Retinal pigment epithelial cell (primary cell): ENCODE results near the gene ZNRD2.

Experiments
- DNase-seq: peaks from one replicate; pipeline ENCODE4 v3.0.0-alpha.2; 2010; ENCODE audit warnings: low read depth
- H3K4me3 ChIP-seq: 2 replicates; pipeline ENCODE4 v1.5.1; 2011; ENCODE audit warnings: mild to moderate bottlenecking, low read length, control low read depth, moderate library complexity
- CTCF ChIP-seq: conservative IDR thresholded peaks from 2 replicates; pipeline ENCODE4 v1.5.1; 2011; ENCODE audit warnings: low read depth, low read length, control low read depth, inconsistent platforms

Gene ZNRD2

DNA sequence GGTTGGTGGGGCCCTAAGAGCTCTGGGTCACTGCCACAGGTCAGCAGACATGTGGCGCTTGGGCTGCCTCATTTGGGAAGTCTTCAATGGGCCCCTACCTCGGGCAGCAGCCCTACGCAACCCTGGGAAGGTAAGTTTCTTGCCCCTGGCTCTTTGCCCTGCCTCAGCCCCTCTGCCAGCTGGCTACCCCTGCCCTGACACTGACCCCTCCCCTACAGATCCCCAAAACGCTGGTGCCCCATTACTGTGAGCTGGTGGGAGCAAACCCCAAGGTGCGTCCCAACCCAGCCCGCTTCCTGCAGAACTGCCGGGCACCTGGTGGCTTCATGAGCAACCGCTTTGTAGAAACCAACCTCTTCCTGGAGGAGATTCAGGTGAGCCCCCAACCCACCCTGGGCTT is 43.5 kb upstream of the ZNRD2 start:
- no peak for TF ChIP-seq CTCF
- H3K4me3 ChIP-seq: no peak overlapping the region
- no peak for DNase-seq

- no peak overlapping the region for H3K4me3 ChIP-seq
- no peak for TF ChIP-seq CTCF
- DNase-seq: no peak
Observed at GRCh38 chr11:65528819-65529350, 41.4 kb upstream of the ZNRD2 start.

GRCh38 chr11:65529475-65530156 is 40.7 kb upstream of the ZNRD2 start:
- DNase-seq: no peak
- TF ChIP-seq CTCF: no peak
- no peak overlapping the region for H3K4me3 ChIP-seq

- no peak for DNase-seq
- no peak overlapping the region for H3K4me3 ChIP-seq
- TF ChIP-seq CTCF: peak; percentile 40
Observed at GRCh38 chr11:65530157-65530496, 40.1 kb upstream of the ZNRD2 start.

DNA sequence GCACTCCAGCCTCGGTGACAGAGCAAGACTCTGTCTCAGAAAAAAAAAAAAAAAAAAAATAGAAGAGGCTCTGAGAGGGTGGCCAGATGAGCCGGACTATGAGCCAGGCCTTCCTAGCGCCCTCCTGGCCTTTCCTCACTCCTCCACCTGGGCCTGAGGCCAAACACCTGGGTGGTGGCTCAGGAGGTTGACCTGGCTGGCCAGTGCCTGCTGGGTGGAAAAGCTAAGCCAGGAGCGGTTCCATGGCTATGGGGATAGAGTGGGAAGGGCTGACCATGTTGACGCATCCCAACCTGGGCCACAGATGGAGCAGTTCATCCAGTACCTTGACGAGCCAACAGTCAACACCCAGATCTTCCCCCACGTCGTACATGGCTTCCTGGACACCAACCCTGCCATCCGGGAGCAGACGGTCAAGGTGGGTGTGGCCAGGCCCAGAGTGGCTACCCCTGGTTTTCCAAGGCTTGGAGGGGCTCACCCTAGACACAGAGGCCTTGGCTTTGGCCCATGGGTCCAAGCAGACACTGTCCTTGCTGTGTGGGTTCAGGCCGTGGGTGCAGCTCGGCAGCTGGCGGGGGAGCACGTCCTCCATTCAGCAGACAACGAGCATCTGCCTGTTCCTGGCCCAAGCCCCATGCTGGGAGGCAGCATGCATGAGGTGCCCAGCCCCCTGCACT is 37.8 kb upstream of the ZNRD2 start:
- DNase-seq: no peak
- H3K4me3 ChIP-seq: no peak overlapping the region
- TF ChIP-seq CTCF: no peak

DNA sequence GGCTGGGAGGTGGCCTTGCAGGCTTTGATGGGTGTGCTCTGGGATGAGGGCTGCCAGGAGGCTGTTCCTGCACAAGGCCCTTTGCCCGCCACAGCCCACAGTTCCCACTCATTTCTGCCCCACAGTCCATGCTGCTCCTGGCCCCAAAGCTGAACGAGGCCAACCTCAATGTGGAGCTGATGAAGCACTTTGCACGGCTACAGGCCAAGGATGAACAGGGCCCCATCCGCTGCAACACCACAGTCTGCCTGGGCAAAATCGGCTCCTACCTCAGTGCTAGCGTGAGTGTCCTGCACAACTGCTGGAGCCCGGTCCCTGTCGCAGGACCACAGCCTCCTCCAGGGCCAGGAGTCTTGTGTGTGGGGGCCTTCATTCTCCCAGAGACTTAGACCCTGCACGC is 35.2 kb upstream of the ZNRD2 start:
- H3K4me3 ChIP-seq: no peak overlapping the region
- no peak for TF ChIP-seq CTCF

More for the DNA sequence above, 35.2 kb upstream of the ZNRD2 start:
- DNase-seq: no peak
